ENCODE results near the gene GGT5.

Gene GGT5

DNA sequence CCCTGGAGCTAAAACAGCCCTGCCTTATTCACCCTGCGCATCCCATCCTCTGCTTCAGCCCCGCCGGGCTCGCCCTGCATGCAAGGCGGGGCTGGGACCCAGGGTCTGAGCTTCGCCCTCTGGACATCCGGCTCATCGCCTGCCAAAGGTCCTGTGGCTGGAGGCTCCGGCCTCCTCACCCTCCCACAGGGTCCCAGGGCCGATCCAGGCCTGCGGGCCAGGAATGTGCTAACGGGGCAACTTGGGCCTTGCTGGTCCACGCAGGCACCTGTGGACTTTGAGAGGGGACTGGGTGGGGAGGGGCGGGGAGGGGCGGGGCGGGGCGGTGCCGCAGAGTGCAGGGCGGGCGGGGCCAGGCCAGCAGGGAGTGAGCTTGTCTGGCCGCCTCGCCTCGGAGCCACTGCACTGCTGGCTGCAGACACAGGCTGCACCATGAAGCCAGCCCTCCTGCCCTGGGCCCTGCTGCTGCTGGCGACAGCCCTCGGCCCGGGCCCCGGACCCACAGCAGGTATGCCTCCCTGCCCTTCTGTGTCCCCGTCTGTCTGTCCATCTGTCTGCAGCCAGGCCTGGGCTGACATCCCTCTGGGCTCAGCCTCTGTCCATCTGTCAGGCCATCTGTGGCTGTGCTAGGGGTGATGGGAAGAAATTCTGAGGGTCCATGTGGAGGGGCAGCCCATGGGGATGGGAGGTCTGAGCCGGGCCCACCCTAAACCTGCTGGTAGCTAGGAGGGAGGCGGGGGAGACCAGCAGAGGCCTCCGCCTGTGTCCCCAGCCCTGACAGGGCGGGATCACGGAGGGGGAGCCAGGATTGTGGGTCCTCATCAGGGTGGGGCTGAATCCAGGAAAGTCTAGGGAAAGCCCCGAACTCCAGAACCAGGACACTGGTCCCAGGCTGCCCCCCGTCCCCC, 63.5 kb downstream of the GGT5 start, which contains the start of gene SUSD2:
Gene SUSD2 (plus strand): TSS at position 400 of the 908 bp plus-strand sequence. CDS start 33 bp downstream, at position 433.
- no peak for DNase-seq

DNA sequence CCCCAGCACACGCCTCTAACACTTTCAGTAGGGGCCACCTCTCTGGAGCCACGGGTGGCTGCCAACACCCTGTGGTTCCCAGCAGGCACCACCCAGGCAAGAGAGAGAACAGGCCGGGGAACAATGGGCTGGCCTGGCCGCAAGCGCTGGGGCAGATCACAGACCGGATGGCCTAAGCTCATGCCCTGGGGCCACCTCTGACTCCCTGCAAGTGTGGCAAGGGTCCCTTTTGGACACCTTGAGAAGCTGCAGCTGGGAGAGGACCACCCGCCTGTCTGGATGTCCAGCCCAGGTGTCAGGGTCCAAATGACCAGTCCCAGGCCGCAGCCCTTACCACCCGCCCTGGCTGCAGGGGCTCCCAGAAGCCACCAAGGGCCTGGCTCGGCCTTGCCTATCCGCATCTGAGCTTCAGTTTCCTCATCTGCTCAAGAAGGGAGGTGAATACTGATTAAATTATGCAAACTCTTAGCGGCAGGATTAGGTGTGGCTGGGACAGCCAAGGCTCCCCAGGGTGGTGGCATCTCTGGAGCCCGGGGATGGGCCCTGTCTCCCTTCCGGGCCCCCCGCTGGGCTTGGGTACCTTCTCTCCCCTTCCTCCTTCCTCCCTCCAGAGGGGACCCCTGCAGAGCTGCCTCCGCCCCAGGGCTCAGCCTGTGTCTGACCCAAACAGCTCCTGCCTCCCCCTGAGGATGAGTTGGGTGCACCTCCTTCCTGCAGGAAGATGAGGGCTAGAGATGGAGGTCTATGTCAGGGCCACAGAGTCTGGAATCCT, 64.4 kb downstream of the GGT5 start:
- no peak for DNase-seq

DNA sequence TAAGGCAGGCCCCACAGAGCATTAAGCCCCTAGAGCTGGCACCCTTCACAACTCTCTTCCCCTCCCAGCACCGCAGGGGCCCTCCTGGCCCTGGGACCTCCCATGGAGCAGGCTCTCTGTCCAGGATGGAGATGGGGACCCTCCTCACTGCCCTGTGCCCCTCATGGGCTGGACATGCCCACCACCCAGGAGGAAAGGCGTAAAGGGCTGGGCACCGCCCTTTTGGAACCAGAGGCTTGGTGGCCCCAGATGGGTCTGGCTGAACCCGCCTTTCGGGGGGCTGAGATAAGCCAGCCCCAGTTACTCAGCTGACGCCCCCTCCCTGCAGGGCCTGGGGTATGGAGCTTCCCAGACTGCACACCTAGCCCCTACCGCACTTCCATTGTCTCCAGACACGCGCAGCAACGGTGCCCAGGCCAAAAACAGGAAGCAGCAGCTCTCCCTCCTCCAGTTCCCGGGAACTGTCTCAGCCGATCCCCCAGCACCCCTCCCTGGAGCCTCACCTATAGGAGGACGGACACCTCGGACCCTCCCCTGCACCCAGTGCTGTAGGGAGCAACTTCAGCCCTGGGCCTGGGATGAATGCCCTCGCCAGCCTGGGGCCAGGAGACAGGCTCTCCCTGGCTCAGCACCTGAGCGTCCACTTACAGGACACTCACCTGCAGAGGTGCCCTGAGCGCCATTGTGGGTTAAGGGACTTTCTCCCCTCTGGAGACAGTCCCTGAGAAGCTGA, 65.2 kb downstream of the GGT5 start:
- no peak for DNase-seq

DNA sequence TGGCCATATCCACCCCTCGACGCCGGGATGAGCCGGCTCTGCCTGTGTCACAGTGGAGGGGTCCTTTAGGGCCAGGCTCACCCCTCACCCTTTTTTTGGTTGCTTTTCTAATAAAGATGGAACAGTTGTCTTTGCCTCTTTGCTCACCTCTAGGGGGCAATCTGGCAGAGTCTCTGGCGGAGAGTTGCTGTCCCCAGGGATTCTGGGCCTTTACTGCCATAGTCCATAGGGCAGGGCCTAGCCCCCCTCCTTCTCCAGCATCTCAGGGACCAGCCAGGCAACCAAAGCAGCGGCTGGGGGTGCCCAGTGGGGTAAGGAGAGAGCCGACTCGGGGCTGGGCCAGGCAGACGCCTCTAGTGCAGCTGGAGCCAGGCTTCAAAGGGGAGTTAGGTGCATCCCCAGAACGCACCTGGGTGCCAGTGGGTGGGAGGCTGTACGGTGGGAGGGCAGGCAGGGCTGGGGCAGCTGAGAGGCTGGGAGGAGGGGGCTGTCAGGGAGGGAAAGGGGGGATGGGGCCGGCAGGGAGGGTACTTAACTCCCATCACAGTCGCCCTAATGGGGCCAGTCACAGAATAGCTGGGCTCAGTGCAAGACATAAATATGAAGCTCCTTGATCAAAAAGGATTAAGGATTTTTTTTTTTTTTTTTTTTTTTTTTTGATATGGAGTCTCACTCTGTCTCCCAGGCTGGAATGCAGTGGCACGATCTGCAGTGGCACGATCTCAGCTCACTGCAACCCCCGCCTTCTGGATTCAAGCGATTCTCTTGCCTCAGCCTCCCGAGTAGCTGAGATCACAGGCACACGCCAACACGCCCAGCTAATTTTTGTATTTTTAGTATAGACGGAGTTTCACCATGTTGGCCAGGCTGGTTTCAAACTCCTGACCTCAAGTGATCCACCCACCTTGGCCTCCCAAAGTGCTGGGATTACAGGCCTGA, 66.1 kb downstream of the GGT5 start:
- no peak for DNase-seq

DNA sequence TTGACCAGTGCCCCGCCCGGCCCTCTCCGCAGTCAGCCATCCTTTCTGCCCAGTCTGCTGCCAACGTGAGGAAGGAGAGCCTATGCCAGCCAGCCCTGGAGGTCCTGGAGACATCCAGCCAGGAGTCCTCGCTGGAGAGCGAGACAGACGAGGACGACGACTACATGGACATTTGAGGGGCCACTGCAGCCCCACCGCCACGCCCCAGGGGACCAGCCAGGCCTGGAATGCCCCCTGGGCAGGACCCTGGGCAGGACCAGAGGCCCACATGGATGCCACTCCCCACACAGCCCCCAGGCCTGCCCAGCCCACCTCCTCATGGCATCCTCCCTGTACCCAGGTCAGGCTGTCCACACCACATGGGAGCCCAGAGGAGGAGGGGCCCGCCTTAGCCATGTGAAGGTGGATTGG, 66.9 kb downstream of the GGT5 start:
- no peak for DNase-seq

DNA sequence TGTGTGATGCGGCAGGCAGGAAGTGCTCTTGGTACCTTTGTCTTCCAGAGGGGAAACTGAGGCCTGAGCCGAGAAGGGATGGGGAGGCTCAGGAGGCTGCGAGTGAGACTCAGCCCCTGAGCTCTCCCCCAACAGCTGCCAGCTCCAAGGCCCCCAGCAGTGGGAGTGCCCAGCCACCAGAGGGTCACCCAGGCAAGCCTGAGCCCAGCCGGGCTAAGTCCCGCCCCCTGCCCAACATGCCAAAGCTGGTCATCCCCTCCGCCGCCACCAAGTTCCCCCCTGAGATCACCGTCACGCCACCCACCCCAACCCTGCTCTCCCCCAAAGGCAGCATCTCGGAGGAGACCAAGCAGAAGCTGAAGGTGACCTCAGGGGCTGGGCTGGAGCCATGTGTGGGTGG, 67.4 kb downstream of the GGT5 start:
- DNase-seq = no peak

DNA sequence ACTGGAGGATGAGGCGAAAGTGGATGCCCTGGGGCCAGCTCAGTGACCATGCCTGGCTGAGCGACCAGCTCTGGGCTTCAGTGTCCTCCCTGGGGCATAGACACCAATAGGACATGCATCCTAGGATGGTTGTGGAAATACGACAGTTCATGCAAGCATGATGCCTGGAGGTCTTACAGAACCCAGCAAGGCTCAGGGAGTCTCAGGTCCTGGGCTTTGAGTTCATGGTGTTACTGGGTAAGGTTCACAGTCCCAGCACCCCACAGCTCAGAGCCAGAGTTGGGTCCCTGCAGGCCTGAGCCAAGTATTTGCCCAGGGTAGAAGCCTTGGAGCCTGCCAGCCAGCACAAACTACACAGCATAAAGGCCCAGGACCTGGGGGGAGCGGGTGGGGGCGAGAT, 67.8 kb downstream of the GGT5 start:
- no peak for DNase-seq

DNA sequence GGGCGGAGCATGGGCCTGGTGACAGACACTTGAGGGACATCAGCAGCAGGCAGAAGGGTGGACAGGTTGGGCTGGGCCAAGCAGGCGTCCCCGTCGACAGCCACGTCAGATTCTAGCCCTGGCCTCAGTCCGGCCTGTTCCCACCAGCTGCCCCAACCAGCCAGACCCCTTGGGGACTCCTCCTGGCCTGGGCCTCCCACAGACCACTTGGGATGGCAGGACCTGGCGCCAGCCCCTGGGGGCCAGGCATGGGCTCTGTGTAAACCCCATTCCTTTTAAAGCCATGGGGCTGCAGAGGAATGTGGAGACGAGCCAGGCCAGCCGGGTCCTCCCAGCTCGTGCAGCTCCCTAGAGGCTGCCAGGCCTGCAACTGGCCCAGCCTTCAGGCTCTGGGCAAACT, 68.3 kb downstream of the GGT5 start:
- DNase-seq = no peak

DNA sequence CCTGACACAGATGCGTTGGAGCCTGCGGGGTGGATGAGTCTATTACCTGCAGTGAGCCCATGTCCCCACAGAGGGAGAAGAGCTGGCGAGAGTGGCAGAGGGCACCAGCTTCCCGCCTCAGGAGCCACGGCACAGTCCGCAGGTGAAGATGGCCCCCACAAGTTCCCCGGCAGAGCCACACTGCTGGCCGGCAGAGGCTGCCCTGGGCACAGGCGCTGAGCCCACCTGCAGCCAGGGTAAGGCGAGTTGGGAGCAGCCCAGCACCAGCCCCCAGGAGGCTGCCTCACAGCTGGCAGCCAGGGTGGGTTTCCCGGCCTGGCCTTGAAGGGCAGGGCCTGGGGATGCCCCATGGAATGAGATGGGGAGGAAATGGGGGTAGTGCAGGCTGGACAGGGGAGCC, 68.8 kb downstream of the GGT5 start:
- no peak for DNase-seq

DNA sequence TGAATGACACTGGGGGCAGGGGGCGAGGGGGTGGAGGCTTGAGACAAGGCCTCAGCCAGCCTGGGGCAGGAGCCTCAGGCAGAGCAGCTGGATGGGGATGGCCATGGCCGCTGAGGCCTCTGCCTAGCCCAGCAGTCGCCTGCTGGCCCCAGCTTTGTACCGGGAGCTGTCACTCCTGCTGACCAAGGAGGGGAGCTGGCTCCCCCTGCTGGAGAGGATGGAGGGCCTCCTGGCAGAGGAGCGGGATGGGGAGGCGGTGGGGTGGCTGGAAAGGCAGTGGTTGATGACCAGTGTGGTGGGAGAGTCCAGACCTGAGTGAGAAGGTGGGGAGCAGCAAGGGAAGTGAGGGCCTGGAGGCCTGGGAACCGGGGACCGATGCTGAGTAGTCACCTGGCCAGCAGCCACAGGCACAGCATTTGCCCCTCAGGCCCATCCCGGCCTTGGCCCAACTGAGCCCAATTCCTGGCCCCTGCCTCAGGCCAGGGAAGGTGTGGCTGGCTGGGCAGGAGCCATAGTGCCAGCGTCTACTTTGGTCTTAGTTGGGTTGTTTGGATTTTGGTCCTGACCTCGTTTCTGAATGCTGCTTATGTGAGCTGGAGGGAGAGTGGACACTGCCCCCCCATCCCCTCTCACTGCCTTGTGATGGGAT, 69.6 kb downstream of the GGT5 start:
- peak; percentile 66 for DNase-seq

DNA sequence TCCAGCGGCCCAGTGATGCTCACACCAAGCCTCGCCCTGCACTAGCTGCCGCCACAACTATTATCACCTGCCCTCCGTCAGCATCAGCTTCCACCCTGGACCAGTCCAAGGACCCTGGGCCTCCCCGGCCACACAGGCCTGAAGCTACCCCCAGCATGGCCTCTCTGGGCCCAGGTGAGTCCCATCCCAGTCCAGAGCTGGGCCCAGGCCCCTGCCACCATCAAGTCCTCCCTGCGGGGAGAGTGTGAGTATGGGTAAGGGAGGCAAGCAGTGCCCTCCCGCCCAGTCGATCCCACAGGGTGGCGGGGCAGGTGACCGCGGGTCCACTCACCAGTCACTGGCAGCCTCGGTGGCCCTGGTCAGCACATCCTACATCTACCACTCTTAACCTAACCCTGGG, 73.1 kb downstream of the GGT5 start:
- no peak for DNase-seq

DNA sequence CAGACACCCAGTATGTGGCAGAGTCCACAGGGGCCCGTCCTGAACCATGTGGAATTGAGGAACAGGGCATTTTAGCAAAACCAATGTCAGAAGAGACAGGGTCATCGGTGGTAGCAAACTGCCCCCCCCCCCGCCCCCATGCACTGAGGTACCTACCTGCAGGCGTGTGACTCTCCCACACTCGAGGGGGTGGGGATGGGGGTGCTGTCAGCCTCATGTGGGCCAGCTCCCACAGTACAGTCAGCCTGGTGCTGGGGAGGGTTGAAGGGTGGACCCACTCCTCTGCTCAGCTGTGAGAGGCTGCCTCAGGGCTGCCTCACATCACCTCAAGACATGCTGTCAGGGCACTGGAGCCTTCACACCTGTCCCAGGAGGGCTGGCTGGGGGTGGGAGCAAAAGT, 74.2 kb downstream of the GGT5 start:
- no peak for DNase-seq

DNA sequence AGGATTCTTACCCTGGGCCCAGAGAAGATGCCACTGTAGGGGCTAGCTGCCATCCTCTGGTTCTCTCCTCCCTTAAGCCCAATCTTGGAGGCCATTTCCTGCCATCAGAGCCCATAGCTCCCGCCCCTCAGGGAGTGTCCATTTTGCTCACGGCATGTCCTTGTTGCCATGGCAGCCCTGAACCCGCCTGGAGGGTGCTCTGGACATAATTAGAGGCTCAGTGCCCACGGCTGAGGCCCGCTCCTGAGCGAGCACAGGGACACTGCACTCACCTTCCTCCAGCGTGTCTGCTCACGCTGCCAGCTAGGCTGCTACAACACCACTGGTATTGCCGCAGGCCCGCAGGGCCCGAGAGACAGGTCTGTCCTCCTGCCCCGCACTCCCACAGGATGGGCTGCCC, 74.7 kb downstream of the GGT5 start:
- DNase-seq = no peak

All from activated CD4-positive, alpha-beta T cell treated with anti-CD3 and anti-CD28 coated beads, Interleukin-2, amount 50 U/mL, for 1 hour (primary cell).